ENCODE data around the gene LRP2BP. TPM values are rescaled to one million over a fixed set of nuclear protein-coding genes. Genes with fewer than 3 reads are reported as not detected.

The LRP2BP gene
- total and polyA plus RNA-seq, 2 of the 13 experiments (the other 11 are each of a cell fraction or from before 2014, with no cell fraction given), result 0.22 to 0.29 TPM

- TF ChIP-seq, protein P1, sequence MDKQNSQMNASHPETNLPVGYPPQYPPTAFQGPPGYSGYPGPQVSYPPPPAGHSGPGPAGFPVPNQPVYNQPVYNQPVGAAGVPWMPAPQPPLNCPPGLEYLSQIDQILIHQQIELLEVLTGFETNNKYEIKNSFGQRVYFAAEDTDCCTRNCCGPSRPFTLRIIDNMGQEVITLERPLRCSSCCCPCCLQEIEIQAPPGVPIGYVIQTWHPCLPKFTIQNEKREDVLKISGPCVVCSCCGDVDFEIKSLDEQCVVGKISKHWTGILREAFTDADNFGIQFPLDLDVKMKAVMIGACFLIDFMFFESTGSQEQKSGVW (CRISPR knock-in tag; IDR thresholded peaks at IDR 0.05; ENCODE audit: borderline replicate concordance), result no peak
- TF ChIP-seq, protein P2, sequence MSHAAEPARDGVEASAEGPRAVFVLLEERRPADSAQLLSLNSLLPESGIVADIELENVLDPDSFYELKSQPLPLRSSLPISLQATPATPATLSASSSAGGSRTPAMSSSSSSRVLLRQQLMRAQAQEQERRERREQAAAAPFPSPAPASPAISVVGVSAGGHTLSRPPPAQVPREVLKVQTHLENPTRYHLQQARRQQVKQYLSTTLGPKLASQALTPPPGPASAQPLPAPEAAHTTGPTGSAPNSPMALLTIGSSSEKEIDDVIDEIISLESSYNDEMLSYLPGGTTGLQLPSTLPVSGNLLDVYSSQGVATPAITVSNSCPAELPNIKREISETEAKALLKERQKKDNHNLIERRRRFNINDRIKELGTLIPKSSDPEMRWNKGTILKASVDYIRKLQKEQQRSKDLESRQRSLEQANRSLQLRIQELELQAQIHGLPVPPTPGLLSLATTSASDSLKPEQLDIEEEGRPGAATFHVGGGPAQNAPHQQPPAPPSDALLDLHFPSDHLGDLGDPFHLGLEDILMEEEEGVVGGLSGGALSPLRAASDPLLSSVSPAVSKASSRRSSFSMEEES (CRISPR knock-in tag; IDR thresholded peaks at IDR 0.05), result no peak
- TF ChIP-seq SALL2 (CRISPR knock-in tag; IDR thresholded peaks at IDR 0.05) (0 out of 2 replicates have a peak, but pooled peaks have one; percentile 23), KDM3A (CRISPR knock-in tag; IDR thresholded peaks at IDR 0.05; ENCODE audit: low read depth) (no peak; the same call in 1 of the 2 replicates), FOXK1 (CRISPR knock-in tag; IDR thresholded peaks at IDR 0.05; ENCODE audit: borderline replicate concordance, low read depth) (peak; percentile 74; the same call in 1 of the 2 replicates), NFKB2 (CRISPR knock-in tag; IDR thresholded peaks at IDR 0.05; ENCODE audit: borderline replicate concordance) (peak; percentile 94; the same call in 1 of the 2 replicates), SP4 (CRISPR knock-in tag; IDR thresholded peaks at IDR 0.05) (peak; percentile 76), HOMEZ (CRISPR knock-in tag; IDR thresholded peaks at IDR 0.05; ENCODE audit: low read depth) (no peak), GABPB1 (CRISPR knock-in tag; IDR thresholded peaks at IDR 0.05) (peak; percentile 89), SKIL (CRISPR knock-in tag; IDR thresholded peaks at IDR 0.05; ENCODE audit: borderline replicate concordance) (no peak), HDAC2 (CRISPR knock-in tag; IDR thresholded peaks at IDR 0.05) (peak; percentile 57), DMAP1 (CRISPR knock-in tag; IDR thresholded peaks at IDR 0.05) (peak; percentile 50; the same call in 1 of the 2 replicates), ZEB1 (IDR thresholded peaks at IDR 0.05; ENCODE audit: insufficient replicate concordance, low read depth) (no peak)
- TF ChIP-seq, protein P3, sequence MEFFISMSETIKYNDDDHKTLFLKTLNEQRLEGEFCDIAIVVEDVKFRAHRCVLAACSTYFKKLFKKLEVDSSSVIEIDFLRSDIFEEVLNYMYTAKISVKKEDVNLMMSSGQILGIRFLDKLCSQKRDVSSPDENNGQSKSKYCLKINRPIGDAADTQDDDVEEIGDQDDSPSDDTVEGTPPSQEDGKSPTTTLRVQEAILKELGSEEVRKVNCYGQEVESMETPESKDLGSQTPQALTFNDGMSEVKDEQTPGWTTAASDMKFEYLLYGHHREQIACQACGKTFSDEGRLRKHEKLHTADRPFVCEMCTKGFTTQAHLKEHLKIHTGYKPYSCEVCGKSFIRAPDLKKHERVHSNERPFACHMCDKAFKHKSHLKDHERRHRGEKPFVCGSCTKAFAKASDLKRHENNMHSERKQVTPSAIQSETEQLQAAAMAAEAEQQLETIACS (CRISPR knock-in tag; IDR thresholded peaks at IDR 0.05), result peak; percentile 78
- TF ChIP-seq, protein P4, sequence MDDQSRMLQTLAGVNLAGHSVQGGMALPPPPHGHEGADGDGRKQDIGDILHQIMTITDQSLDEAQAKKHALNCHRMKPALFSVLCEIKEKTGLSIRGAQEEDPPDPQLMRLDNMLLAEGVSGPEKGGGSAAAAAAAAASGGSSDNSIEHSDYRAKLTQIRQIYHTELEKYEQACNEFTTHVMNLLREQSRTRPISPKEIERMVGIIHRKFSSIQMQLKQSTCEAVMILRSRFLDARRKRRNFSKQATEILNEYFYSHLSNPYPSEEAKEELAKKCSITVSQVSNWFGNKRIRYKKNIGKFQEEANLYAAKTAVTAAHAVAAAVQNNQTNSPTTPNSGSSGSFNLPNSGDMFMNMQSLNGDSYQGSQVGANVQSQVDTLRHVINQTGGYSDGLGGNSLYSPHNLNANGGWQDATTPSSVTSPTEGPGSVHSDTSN (CRISPR knock-in tag; IDR thresholded peaks at IDR 0.05; ENCODE audit: borderline replicate concordance), result no peak
- TF ChIP-seq, protein P5, sequence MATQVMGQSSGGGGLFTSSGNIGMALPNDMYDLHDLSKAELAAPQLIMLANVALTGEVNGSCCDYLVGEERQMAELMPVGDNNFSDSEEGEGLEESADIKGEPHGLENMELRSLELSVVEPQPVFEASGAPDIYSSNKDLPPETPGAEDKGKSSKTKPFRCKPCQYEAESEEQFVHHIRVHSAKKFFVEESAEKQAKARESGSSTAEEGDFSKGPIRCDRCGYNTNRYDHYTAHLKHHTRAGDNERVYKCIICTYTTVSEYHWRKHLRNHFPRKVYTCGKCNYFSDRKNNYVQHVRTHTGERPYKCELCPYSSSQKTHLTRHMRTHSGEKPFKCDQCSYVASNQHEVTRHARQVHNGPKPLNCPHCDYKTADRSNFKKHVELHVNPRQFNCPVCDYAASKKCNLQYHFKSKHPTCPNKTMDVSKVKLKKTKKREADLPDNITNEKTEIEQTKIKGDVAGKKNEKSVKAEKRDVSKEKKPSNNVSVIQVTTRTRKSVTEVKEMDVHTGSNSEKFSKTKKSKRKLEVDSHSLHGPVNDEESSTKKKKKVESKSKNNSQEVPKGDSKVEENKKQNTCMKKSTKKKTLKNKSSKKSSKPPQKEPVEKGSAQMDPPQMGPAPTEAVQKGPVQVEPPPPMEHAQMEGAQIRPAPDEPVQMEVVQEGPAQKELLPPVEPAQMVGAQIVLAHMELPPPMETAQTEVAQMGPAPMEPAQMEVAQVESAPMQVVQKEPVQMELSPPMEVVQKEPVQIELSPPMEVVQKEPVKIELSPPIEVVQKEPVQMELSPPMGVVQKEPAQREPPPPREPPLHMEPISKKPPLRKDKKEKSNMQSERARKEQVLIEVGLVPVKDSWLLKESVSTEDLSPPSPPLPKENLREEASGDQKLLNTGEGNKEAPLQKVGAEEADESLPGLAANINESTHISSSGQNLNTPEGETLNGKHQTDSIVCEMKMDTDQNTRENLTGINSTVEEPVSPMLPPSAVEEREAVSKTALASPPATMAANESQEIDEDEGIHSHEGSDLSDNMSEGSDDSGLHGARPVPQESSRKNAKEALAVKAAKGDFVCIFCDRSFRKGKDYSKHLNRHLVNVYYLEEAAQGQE (IDR thresholded peaks at IDR 0.05; ENCODE audit: borderline replicate concordance in 1 of 2, low read depth in 1 of 2, low read length in 2 of 2), result no peak
These were observed 30.1 kb upstream of the LRP2BP start, which contains the start of gene UFSP2 (continued) for GRCh38 chr4:185425647-185426352.

Measured in HepG2 (cell line).